ENCODE measurements around the gene GPC6.

GPC6 gene

GRCh38 chr13:93690139-93690538 is 463.5 kb downstream of the GPC6 start:
- Histone ChIP-seq H3K9me3 (ENCODE audit: insufficient read depth, low read length) (no peaks in the 10 kb centered on the region), H3K4me2 (ENCODE audit: low read depth, low read length, poor library complexity, severe bottlenecking) (no peak overlapping the region)

DNA sequence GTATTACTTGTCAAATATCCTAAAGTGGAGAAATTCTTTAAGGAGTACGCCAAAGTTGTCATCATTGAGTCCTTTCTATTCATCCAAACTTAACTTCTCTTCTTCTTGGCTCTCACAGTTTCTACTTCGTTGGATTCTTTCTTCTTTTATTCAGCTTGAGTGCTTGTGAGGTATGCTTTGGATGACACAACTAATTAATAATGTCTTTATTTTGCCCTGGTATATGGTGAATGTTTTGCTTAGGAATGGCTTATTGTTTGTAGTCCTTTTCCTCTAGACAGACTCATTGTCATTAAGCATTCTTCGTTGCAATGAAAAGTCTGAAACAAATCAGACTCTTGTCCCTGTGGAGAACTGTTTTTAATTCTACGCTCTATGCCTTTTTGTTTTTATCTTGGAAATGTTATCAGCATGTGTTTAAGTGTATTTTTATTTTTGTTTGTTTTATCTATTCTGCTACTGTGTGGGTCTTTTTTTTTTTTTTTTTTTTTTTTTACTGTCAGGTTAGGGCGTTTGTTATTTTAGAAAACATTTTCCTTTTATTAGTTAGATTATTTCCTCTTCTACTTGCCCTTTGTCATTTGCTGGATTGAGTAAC is 471.5 kb downstream of the GPC6 start:
- TF ChIP-seq EZH2phosphoT487 (conservative IDR thresholded peaks at IDR 0.05; ENCODE audit: low read length) = no peak
- TF ChIP-seq, protein P1, sequence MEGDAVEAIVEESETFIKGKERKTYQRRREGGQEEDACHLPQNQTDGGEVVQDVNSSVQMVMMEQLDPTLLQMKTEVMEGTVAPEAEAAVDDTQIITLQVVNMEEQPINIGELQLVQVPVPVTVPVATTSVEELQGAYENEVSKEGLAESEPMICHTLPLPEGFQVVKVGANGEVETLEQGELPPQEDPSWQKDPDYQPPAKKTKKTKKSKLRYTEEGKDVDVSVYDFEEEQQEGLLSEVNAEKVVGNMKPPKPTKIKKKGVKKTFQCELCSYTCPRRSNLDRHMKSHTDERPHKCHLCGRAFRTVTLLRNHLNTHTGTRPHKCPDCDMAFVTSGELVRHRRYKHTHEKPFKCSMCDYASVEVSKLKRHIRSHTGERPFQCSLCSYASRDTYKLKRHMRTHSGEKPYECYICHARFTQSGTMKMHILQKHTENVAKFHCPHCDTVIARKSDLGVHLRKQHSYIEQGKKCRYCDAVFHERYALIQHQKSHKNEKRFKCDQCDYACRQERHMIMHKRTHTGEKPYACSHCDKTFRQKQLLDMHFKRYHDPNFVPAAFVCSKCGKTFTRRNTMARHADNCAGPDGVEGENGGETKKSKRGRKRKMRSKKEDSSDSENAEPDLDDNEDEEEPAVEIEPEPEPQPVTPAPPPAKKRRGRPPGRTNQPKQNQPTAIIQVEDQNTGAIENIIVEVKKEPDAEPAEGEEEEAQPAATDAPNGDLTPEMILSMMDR (IDR thresholded peaks at IDR 0.05; ENCODE audit: insufficient read depth, low read length, poor library complexity, severe bottlenecking) = no peak
- H4K20me1 ChIP-seq (ENCODE audit: low read depth, low read length) = no peaks in the 10 kb centered on the region
- no peak overlapping the region for H3K4me3 ChIP-seq (ENCODE audit: insufficient read depth, low read length, poor library complexity, severe bottlenecking)
- H3K79me2 ChIP-seq (ENCODE audit: insufficient read depth, low read length) = no peaks in the 10 kb centered on the region
- H3K9me3 ChIP-seq (ENCODE audit: insufficient read depth, low read length) = no peaks in the 10 kb centered on the region
- H3F3A ChIP-seq (ENCODE audit: insufficient read depth) = no peaks in the 10 kb centered on the region
- no peak overlapping the region for H3K9ac ChIP-seq (ENCODE audit: low read length)
- H3K4me2 ChIP-seq (ENCODE audit: low read depth, low read length, poor library complexity, severe bottlenecking) = no peak overlapping the region
- no peaks in the 10 kb centered on the region for H3K9me2 ChIP-seq (replicated peaks; ENCODE audit: insufficient read depth, low read length)
- no peaks in the 10 kb centered on the region for H3K36me3 ChIP-seq (ENCODE audit: low read length)
- no peaks in the 10 kb centered on the region for H3K27me3 ChIP-seq (ENCODE audit: low read length)
- H2AFZ ChIP-seq (ENCODE audit: low read depth, low read length, severe bottlenecking) = no peak overlapping the region
- H3K27ac ChIP-seq (ENCODE audit: low read depth, low read length) = no peak overlapping the region

More at GRCh38 chr13:93690139-93690538, 463.5 kb downstream of the GPC6 start:
- Histone ChIP-seq H3K27ac (ENCODE audit: low read depth, low read length) (no peak overlapping the region), H3K9me2 (replicated peaks; ENCODE audit: insufficient read depth, low read length) (no peaks in the 10 kb centered on the region), H3F3A (ENCODE audit: insufficient read depth) (no peaks in the 10 kb centered on the region), H2AFZ (ENCODE audit: low read depth, low read length, severe bottlenecking) (no peak overlapping the region), H3K4me3 (ENCODE audit: insufficient read depth, low read length, poor library complexity, severe bottlenecking) (no peak overlapping the region), H3K9ac (ENCODE audit: low read length) (no peak overlapping the region), H3K36me3 (ENCODE audit: low read length) (no peaks in the 10 kb centered on the region), H4K20me1 (ENCODE audit: low read depth, low read length) (no peaks in the 10 kb centered on the region), H3K27me3 (ENCODE audit: low read length) (no peaks in the 10 kb centered on the region), H3K79me2 (ENCODE audit: insufficient read depth, low read length) (no peaks in the 10 kb centered on the region)
- TF ChIP-seq, protein P1 (IDR thresholded peaks at IDR 0.05; ENCODE audit: insufficient read depth, low read length, poor library complexity, severe bottlenecking) = no peak
- TF ChIP-seq EZH2phosphoT487 (conservative IDR thresholded peaks at IDR 0.05; ENCODE audit: low read length) = no peak

DNA sequence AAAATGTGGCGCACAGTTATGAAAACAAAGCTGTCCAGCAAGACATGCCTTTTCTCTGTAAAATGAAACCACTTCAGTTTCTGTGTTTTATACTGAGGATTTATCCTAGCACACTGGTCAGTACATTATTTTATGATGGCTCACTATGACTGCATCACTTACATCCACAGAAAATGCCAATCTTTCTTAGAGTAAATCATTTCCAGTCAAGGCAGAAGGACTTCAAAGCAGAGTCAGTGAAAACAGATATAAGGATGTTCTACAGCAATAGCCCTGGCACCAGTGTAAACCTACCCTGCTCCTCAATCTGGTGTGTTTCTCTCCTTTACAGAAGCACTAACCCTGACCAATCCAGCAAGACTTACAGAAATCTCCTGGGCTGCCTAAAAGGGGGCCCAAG is 473.5 kb downstream of the GPC6 start:
- H2AFZ ChIP-seq (ENCODE audit: low read depth, low read length, severe bottlenecking) = no peak overlapping the region
- no peak for TF ChIP-seq EZH2phosphoT487 (conservative IDR thresholded peaks at IDR 0.05; ENCODE audit: low read length)
- TF ChIP-seq, protein P1 (IDR thresholded peaks at IDR 0.05; ENCODE audit: insufficient read depth, low read length, poor library complexity, severe bottlenecking) = no peak

More for the DNA sequence above, 473.5 kb downstream of the GPC6 start:
- H3F3A ChIP-seq (ENCODE audit: insufficient read depth) = no peaks in the 10 kb centered on the region
- H3K4me2 ChIP-seq (ENCODE audit: low read depth, low read length, poor library complexity, severe bottlenecking) = no peak overlapping the region
- no peaks in the 10 kb centered on the region for H3K9me3 ChIP-seq (ENCODE audit: insufficient read depth, low read length)
- H4K20me1 ChIP-seq (ENCODE audit: low read depth, low read length) = no peaks in the 10 kb centered on the region
- H3K4me3 ChIP-seq (ENCODE audit: insufficient read depth, low read length, poor library complexity, severe bottlenecking) = no peak overlapping the region
- no peak overlapping the region for H3K27ac ChIP-seq (ENCODE audit: low read depth, low read length)
- H3K79me2 ChIP-seq (ENCODE audit: insufficient read depth, low read length) = no peaks in the 10 kb centered on the region
- no peaks in the 10 kb centered on the region for H3K36me3 ChIP-seq (ENCODE audit: low read length)
- no peaks in the 10 kb centered on the region for H3K9me2 ChIP-seq (replicated peaks; ENCODE audit: insufficient read depth, low read length)
- H3K27me3 ChIP-seq (ENCODE audit: low read length) = no peaks in the 10 kb centered on the region
- H3K9ac ChIP-seq (ENCODE audit: low read length) = no peak overlapping the region
